ENCODE data around the gene YWHAH. TPM values are rescaled to one million over a fixed set of nuclear protein-coding genes. Genes with fewer than 3 reads are reported as not detected.

Gene YWHAH
- total RNA-seq, 2 donors from 2014 or later = 174 to 175 TPM

DNA sequence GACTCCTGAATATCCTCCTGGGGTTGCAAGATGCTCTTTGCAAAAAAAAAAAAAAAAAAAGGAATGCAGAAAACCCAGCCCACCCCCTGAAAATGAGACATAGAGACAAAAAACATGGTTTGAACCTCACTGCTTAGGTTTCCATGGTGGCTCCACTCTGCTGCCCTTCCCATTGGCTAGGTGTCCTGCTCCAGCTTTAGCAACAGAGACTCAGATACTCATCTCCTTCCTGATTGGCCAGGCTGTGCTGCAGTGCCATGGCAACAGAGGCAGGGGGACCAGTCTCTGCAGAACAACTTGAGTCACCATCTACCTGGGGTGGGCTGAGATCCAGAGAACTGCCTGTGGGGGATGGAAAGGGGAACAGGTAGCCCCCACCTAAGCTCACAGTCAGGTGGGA is 17.4 kb upstream of the YWHAH start:
- Histone ChIP-seq H3K9me3 (no peaks in the 10 kb centered on the region), H3K36me3 (no peaks in the 10 kb centered on the region), H3K27me3 (replicated peaks; ENCODE audit: insufficient read depth) (no peaks in the 10 kb centered on the region), H3K4me3 (no peak overlapping the region), H3K4me1 (ENCODE audit: control insufficient read depth in 1 of 2, low read depth in 2 of 2) (no peaks in the 10 kb centered on the region), H3K27ac (no peak overlapping the region)
- DNase-seq (ENCODE audit: low spot score) (no peak), ATAC-seq (ENCODE audit: insufficient number of reproducible peaks, low FRiP score, low read depth) (no peak)
- TF ChIP-seq, protein P1, sequence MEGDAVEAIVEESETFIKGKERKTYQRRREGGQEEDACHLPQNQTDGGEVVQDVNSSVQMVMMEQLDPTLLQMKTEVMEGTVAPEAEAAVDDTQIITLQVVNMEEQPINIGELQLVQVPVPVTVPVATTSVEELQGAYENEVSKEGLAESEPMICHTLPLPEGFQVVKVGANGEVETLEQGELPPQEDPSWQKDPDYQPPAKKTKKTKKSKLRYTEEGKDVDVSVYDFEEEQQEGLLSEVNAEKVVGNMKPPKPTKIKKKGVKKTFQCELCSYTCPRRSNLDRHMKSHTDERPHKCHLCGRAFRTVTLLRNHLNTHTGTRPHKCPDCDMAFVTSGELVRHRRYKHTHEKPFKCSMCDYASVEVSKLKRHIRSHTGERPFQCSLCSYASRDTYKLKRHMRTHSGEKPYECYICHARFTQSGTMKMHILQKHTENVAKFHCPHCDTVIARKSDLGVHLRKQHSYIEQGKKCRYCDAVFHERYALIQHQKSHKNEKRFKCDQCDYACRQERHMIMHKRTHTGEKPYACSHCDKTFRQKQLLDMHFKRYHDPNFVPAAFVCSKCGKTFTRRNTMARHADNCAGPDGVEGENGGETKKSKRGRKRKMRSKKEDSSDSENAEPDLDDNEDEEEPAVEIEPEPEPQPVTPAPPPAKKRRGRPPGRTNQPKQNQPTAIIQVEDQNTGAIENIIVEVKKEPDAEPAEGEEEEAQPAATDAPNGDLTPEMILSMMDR (IDR thresholded peaks at IDR 0.05) = no peak

DNA sequence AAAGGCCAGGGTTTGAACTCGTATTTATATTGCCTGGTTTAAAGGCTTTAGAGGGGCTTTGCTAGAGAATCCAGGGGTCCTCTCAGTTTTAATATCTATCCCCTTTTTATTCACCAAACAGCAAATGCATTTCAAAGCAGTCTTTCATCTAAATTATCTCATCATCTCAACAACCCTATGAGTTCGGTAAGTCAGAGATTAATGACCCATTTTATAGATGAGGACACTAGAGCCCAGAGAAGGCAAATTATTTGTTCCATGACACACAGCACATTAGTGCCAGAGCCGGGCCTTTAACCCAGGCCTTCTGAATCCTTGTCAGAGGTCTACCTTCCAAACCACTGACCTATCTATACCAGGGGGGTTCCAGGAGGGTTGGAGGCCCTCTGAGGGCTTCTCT is 16.8 kb upstream of the YWHAH start:
- DNase-seq (ENCODE audit: low spot score) = no peak
- TF ChIP-seq, protein P1 (IDR thresholded peaks at IDR 0.05) = no peak
- H3K36me3 ChIP-seq = no peaks in the 10 kb centered on the region
- no peaks in the 10 kb centered on the region for H3K9me3 ChIP-seq
- H3K4me3 ChIP-seq = no peak overlapping the region
- ATAC-seq (ENCODE audit: insufficient number of reproducible peaks, low FRiP score, low read depth) = no peak
- H3K27ac ChIP-seq = no peak overlapping the region
- no peaks in the 10 kb centered on the region for H3K27me3 ChIP-seq (replicated peaks; ENCODE audit: insufficient read depth)
- H3K4me1 ChIP-seq (ENCODE audit: control insufficient read depth in 1 of 2, low read depth in 2 of 2) = no peaks in the 10 kb centered on the region

DNA sequence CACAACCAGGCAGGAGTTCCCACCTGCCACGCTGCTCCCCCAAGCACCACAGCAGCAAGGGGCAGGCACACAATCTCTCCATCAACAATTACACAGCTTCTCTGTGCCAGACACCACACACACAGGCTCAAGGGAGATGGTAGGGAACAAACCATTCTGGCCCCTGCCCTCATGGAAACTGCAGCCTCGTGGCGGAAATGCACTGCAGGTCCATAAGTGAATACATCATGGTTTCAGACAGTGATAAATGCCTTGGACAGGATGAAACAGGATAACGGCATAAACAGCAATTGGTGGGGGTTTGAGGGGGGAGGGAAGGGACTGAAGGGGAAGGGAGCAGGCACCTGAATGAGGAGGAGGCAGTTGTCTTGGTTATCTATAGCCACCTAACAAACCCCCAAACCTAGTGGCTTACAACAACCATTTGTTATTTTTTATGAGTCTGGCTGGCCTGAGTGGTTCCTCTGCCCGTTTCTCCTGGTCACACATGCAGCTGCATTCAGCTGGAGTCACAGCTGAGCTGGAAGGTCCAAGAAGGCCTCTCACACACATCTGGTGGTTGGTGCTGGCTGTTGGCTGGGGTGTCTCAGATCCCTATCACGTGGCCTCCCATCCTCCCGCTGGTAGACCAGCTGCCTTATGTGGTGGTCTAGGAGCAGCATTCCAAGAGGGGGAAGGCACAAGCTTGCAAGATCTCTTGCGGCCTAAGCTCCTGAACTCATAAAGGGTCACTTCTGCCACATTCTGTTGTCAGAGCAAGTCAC is 15.0 kb upstream of the YWHAH start:
- no peaks in the 10 kb centered on the region for H3K4me1 ChIP-seq (ENCODE audit: control insufficient read depth in 1 of 2, low read depth in 2 of 2)
- no peak overlapping the region for H3K4me3 ChIP-seq

DNA sequence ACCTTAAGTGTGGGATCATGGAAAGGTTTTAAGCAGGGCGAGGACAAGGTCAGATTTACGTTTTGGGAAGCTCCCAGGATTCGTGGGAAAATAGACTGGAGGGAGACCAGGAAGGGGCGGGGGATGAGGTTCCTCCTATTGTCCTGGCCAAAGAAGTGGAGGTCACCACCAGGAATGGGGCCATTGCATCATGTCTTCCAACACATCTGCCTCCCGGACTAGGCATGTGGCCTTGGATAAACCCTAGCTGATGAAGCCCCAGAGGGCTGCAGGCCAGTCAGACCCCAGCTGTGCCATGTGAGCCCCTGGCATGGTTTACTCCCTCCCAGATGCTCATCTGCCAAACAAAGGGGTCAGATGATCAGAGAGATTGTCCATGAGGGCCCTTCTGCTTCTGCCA is 11.5 kb upstream of the YWHAH start:
- Histone ChIP-seq H3K36me3 (no peaks in the 10 kb centered on the region), H3K4me1 (ENCODE audit: control insufficient read depth in 1 of 2, low read depth in 2 of 2) (no peaks in the 10 kb centered on the region), H3K27me3 (replicated peaks; ENCODE audit: insufficient read depth) (no peaks in the 10 kb centered on the region), H3K27ac (no peak overlapping the region), H3K9me3 (no peaks in the 10 kb centered on the region), H3K4me3 (no peak overlapping the region)
- ATAC-seq (ENCODE audit: insufficient number of reproducible peaks, low FRiP score, low read depth) (no peak), DNase-seq (ENCODE audit: low spot score) (no peak)
- TF ChIP-seq, protein P1 (IDR thresholded peaks at IDR 0.05) = no peak

More for the DNA sequence above, 15.0 kb upstream of the YWHAH start:
- no peak overlapping the region for H3K27ac ChIP-seq
- TF ChIP-seq, protein P1 (IDR thresholded peaks at IDR 0.05) = no peak
- no peak for ATAC-seq (ENCODE audit: insufficient number of reproducible peaks, low FRiP score, low read depth)
- DNase-seq (ENCODE audit: low spot score) = no peak
- H3K27me3 ChIP-seq (replicated peaks; ENCODE audit: insufficient read depth) = no peaks in the 10 kb centered on the region
- H3K9me3 ChIP-seq = no peaks in the 10 kb centered on the region
- no peaks in the 10 kb centered on the region for H3K36me3 ChIP-seq

DNA sequence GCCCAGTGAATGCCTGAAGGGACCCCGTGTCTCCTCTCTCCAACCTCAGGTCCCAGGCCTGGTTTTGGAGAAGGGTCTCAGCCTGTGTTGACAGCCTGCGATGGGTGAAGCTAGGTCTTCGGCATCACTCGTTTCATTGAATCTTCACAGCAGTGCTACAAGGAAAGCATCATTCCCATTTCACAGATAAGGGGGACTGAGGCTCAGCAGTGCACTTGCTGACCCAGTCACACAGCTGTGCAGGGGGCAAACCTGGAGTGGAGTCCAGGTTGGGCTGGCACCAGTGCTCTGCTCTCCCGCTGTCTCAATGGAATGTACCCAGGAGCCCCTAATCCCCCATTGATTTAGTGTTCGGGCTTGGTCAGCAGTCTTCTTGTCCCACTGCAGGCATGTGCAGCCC is 10.9 kb upstream of the YWHAH start:
- Histone ChIP-seq H3K27me3 (replicated peaks; ENCODE audit: insufficient read depth) (no peaks in the 10 kb centered on the region), H3K36me3 (no peaks in the 10 kb centered on the region), H3K4me3 (no peak overlapping the region), H3K27ac (no peak overlapping the region), H3K4me1 (ENCODE audit: control insufficient read depth in 1 of 2, low read depth in 2 of 2) (no peaks in the 10 kb centered on the region), H3K9me3 (no peaks in the 10 kb centered on the region)
- TF ChIP-seq, protein P1 (IDR thresholded peaks at IDR 0.05) = no peak
- ATAC-seq (ENCODE audit: insufficient number of reproducible peaks, low FRiP score, low read depth) (no peak), DNase-seq (ENCODE audit: low spot score) (no peak)

All from thoracic aorta (tissue), 2 donors.